GOT3 (cell line): Measurements from ENCODE around the gene WSB2.
"Not testable (repeated sequence)": the region's sequence is repeated elsewhere in the genome, so short reads cannot be mapped to it uniquely, and the experiment has no call there.

Experiments used
- DNase-seq: peaks from one replicate; lab custom pipeline; 2025; ENCODE audit warnings: mixed read lengths; lab: John Stamatoyannopoulos, UW

The WSB2 gene

GRCh38 chr12:118061011-118061872, at the start of gene WSB2:
Gene WSB2, minus strand, starts transcription at chr12:118061179. Its CDS starts 131 bp downstream, at chr12:118061048.
- DNase-seq = no peak

- DNase-seq = no peak
Measured at GRCh38 chr12:118109088-118109487, 48.1 kb upstream of the WSB2 start.

GRCh38 chr12:118107694-118108093, 46.7 kb upstream of the WSB2 start:
- no peak for DNase-seq

- DNase-seq = no peak
Measured at GRCh38 chr12:118107011-118107410, 46.0 kb upstream of the WSB2 start.

GRCh38 chr12:118103601-118104382, 42.8 kb upstream of the WSB2 start, which contains the start of gene VSIG10:
Gene VSIG10, minus strand, starts transcription at chr12:118104011. Its CDS starts 340 bp downstream, at chr12:118103671.
- DNase-seq = no peak

- DNase-seq = no peak
Measured at GRCh38 chr12:118103201-118103600, 42.2 kb upstream of the WSB2 start.

- no peak for DNase-seq
Measured at GRCh38 chr12:118102609-118103008, 41.6 kb upstream of the WSB2 start.

GRCh38 chr12:118102070-118102469, 41.1 kb upstream of the WSB2 start:
- no peak for DNase-seq

GRCh38 chr12:118101051-118101450, 40.1 kb upstream of the WSB2 start:
- no peak for DNase-seq

- DNase-seq = no peak
Measured at GRCh38 chr12:118098911-118099671, 38.1 kb upstream of the WSB2 start.

- no peak for DNase-seq
Measured at GRCh38 chr12:118098401-118098800, 37.4 kb upstream of the WSB2 start.

GRCh38 chr12:118094039-118094438, 33.1 kb upstream of the WSB2 start:
- DNase-seq = no peak

- no peak for DNase-seq
Measured at GRCh38 chr12:118089782-118090181, 28.8 kb upstream of the WSB2 start.

- no peak for DNase-seq
Measured at GRCh38 chr12:118082161-118082560, 21.2 kb upstream of the WSB2 start.

- DNase-seq = not testable (repeated sequence)
Measured at GRCh38 chr12:118081521-118081920, 20.5 kb upstream of the WSB2 start.

GRCh38 chr12:118073768-118074167, 12.8 kb upstream of the WSB2 start:
- DNase-seq = no peak

GRCh38 chr12:118070650-118071049, 9.7 kb upstream of the WSB2 start:
- DNase-seq = no peak

- DNase-seq = no peak
Measured at GRCh38 chr12:118068445-118068844, 7.5 kb upstream of the WSB2 start.

GRCh38 chr12:118065380-118065779, 4.4 kb upstream of the WSB2 start:
- DNase-seq = no peak

- DNase-seq = no peak
Measured at GRCh38 chr12:118064608-118065007, 3.6 kb upstream of the WSB2 start.

GRCh38 chr12:118063576-118064391, 2.8 kb upstream of the WSB2 start:
- DNase-seq = no peak
